HT1080 (cell line): ENCODE results near the gene PPFIA4. TPM values are rescaled to one million over a fixed set of nuclear protein-coding genes. Genes with fewer than 3 reads are reported as not detected.

Experiments used
- DNase-seq: peaks from one replicate; pipeline ENCODE4 v3.0.0-alpha.2; 2015; ENCODE audit warnings: low read depth
- total RNA-seq: library from RNA; depleted of rRNA; stranded (reverse); fragments of >200 nt; shearing (Covaris generic); gene quantifications from 2 replicates; pipeline ENCODE4 v1.2.3, GENCODE V29; 2014; rRNA removed

Gene PPFIA4
- total RNA-seq, 1 experiment from 2014 or later = 2.4 TPM

DNA sequence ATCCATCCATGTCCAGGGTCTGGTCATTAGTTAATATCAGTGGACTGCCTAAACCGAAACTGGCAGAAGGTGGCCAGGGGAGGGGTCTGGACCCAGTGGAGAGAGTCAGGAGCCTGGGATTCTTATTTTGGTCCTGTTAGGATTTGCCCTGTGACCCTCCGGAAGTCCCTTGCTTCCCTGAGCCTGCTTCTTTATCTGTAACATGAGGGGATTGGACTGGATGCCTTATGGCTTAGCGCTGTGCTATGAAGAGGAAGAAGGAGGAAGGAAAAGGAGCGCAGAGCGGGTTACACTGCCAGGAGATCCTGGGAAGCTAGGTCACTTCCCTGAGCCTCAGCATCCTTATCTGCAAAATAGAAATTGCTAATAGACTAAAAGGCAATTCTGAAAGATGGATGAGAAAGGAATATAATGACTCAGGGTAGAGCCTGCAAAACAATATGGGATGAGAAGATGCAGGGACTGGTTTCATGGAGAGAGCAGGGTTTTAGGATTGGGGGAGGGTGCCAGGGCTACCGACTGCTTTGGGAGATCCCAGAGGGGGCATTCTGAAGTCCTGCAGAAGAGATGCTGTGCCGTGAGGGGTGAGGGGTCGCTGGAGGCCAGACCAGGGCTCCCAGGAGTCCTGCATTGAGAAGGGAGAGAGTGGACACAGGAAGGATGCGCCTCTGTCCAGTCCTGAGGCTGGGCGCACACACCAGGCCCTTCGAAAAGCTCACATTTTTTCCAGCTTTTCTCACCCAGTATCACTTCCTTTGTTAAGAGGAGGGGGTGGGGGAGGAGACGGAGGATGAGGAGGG is 100.8 kb downstream of the PPFIA4 start:
- DNase-seq = no peak

DNA sequence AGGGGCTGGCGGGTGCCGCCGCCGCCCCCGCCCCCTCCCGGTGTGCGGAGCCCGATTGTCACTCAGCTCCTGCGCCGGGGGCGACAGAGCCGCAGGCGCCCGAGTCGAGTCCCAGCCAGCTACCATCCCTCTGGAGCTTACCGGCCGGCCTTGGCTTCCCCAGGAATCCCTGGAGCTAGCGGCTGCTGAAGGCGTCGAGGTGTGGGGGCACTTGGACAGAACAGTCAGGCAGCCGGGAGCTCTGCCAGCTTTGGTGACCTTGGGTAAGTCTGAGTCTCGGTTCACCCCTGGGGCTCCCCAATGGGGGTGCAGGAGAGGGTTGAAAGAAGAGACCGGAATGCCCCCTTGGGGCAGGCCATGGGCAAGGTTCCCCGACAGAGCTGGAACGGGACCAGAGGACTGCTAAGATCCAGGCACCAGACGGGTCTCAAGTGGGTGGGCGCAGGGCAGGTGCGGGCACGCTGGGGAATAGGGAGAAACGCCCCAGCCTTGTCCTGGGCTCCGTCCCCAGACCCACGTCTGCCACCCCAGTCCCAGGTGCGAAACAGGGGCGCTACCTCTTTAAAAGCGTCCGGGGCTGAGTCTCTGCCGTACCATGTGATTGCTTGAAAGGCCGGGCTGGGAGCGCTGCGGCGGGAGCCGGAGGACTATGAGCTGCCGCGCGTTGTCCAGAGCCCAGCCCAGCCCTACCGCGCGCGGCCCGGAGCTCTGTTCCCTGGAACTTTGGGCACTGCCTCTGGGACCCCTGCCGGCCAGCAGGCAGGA is 101.6 kb downstream of the PPFIA4 start, which contains the start of gene ADORA1:
Gene ADORA1, plus strand, starts transcription at position 61 of the 765 bp plus-strand sequence. CDS start 1,116 bp downstream, outside the sequence.
- peak; percentile 46 for DNase-seq

DNA sequence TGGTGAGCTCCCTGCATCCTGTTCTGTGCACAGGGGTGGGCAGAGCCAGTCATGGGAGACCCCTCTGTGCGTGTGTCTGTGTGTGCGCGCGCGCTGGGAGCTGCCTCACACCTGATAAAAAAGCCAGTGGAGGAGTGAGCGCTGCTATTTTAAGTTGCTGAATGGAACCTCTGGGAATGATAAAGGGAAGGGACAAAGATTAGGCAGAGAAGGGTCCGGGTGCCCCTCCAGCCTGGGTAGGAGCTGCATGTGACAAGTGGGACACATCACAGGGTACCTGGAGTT is 102.1 kb downstream of the PPFIA4 start:
- DNase-seq = no peak

Other genes starting within 250 kb of the PPFIA4 start
- 14.2 and 15.7 TPM in 2 replicates for gene KDM5B, start 218.1 kb upstream of the PPFIA4 start, total RNA-seq
- gene PCAT6, start 215.5 kb upstream of the PPFIA4 start, total RNA-seq = not detected in 2 replicates
- 12.4 and 13.8 TPM in 2 replicates for gene RABIF, start 137.3 kb upstream of the PPFIA4 start, total RNA-seq
- 14.8 and 17.7 TPM in 2 replicates for gene KLHL12, start 99.3 kb upstream of the PPFIA4 start, total RNA-seq
- 90.5 and 116 TPM in 2 replicates for gene ADIPOR1, start 68.2 kb upstream of the PPFIA4 start, total RNA-seq
- 23.1 and 23.5 TPM in 2 replicates for gene CYB5R1, start 59.2 kb upstream of the PPFIA4 start, total RNA-seq
- 64.0 and 75.3 TPM in 2 replicates for gene TMEM183A, start 19.1 kb upstream of the PPFIA4 start, total RNA-seq
- gene MYOG, start 59.5 kb downstream of the PPFIA4 start, total RNA-seq = not detected in 2 replicates
- 3.8 and 6.2 TPM in 2 replicates for gene ADORA1, start 101.2 kb downstream of the PPFIA4 start, total RNA-seq
- not detected in 2 replicates for gene MYBPH, start 149.3 kb downstream of the PPFIA4 start, total RNA-seq
- 3.3 and 5.7 TPM in 2 replicates for gene CHI3L1, start 160.2 kb downstream of the PPFIA4 start, total RNA-seq
- not detected in 2 replicates for gene CHIT1, start 203.2 kb downstream of the PPFIA4 start, total RNA-seq